Spinal cord (tissue), 10 donors: Measurements from ENCODE around the gene PLA2G1B. TPM values are rescaled to one million over a fixed set of nuclear protein-coding genes. Genes with fewer than 3 reads are reported as not detected.

Source experiments
- DNase-seq, 6 donors: peaks; one replicate each; pipeline versions ENCODE4 v3.0.0 to v3.0.0-alpha.2; 2013 to 2015; ENCODE audit warnings: low spot score in 6 of 6, low read depth in 4 of 6
- H3K27ac ChIP-seq: one replicate; pipeline ENCODE4 v1.5.1; 2013; ENCODE audit warnings: low read depth, low read length, control low read depth
- H3K27me3 ChIP-seq: one replicate; pipeline ENCODE4 v1.6.1; 2013; ENCODE audit warnings: low read length; ENCODE audit not compliant: control insufficient read depth, insufficient read depth
- H3K36me3 ChIP-seq: one replicate; pipeline ENCODE4 v1.6.1; 2013; ENCODE audit warnings: low read length; ENCODE audit not compliant: control insufficient read depth, insufficient read depth
- H3K4me1 ChIP-seq: one replicate; pipeline ENCODE4 v1.6.1; 2013; ENCODE audit warnings: low read length; ENCODE audit not compliant: control insufficient read depth, insufficient read depth
- H3K4me3 ChIP-seq: one replicate; pipeline ENCODE4 v1.5.1; 2013; ENCODE audit warnings: low read depth, low read length, control low read depth
- H3K9me3 ChIP-seq: one replicate; pipeline ENCODE4 v1.6.1; 2013; ENCODE audit warnings: low read length; ENCODE audit not compliant: control insufficient read depth, insufficient read depth
- WGBS: methylation state at CpG from one replicate; pipeline ENCODE4 v1.1.5; 2013; ENCODE audit warnings: missing lambda C conversion rate; ENCODE audit not compliant: insufficient coverage; 5-methylcytosine and 5-hydroxymethylcytosine counted together
- polyA plus RNA-seq, 2 donors: library from polyadenylated mRNA; unstranded; fragments of 120-200 nt; gene quantifications; one replicate each; pipeline ENCODE4 v1.2.1, GENCODE V29; 2013; ENCODE audit not compliant: insufficient read length in 2 of 2
- total RNA-seq, 2 donors: library from RNA; depleted of rRNA in 1 of 2; stranded (reverse); fragments of 120-200 nt in 1 of 2; fragments of >200 nt in 1 of 2; gene quantifications; one replicate each; pipeline versions ENCODE4 v1.2.3 to v1.2.4, GENCODE V29; 2013 to 2014
- donor health status: healthy.

Gene PLA2G1B
- total and polyA plus RNA-seq, 4 donors: 0.59 to 0.72 TPM; not detected in 2

GRCh38 chr12:120367924-120368788 lies 40.6 kb upstream of the PLA2G1B start:
- DNase-seq: peak in 2 of 6 donors; percentile 64 to 73
- H3K36me3 ChIP-seq: peaks cover 20% of the 10 kb centered on the region
- H3K27me3 ChIP-seq: peaks cover 8% of the 10 kb centered on the region
- peak overlapping the region; percentile 42 for H3K4me3 ChIP-seq
- WGBS: under 1% methylated on average over 81 of the region's 86 CpGs
- H3K27ac ChIP-seq: peak overlapping the region; percentile 87
- H3K4me1 ChIP-seq: peaks cover 61% of the 10 kb centered on the region
- no peaks in the 10 kb centered on the region for H3K9me3 ChIP-seq

- no peaks in the 10 kb centered on the region for H3K9me3 ChIP-seq
- DNase-seq: peak in 2 of 6 donors; percentile 80 to 87
- peaks cover 68% of the 10 kb centered on the region for H3K4me1 ChIP-seq
- peaks cover 28% of the 10 kb centered on the region for H3K36me3 ChIP-seq
- peak overlapping the region; percentile 42 for H3K4me3 ChIP-seq
- peak overlapping the region; percentile 87 for H3K27ac ChIP-seq
- WGBS: 7% methylated on average over 6 of the region's 10 CpGs
- peaks cover 8% of the 10 kb centered on the region for H3K27me3 ChIP-seq
These were observed 39.8 kb upstream of the PLA2G1B start for GRCh38 chr12:120367233-120367923.

- Histone ChIP-seq H3K4me1 (peaks cover 74% of the 10 kb centered on the region), H3K4me3 (peak overlapping the region; percentile 42), H3K27me3 (peaks cover 8% of the 10 kb centered on the region), H3K27ac (peak overlapping the region; percentile 87), H3K9me3 (no peaks in the 10 kb centered on the region), H3K36me3 (peaks cover 33% of the 10 kb centered on the region)
- DNase-seq: peak in 2 of 6 donors; percentile 38 to 55
- 22% methylated on average over 7 of the region's 7 CpGs for WGBS
These were observed 39.3 kb upstream of the PLA2G1B start for GRCh38 chr12:120366845-120367232.

GRCh38 chr12:120366341-120366705 lies 38.7 kb upstream of the PLA2G1B start:
- DNase-seq: no peak
- Histone ChIP-seq H3K27me3 (peaks cover 8% of the 10 kb centered on the region), H3K36me3 (peaks cover 34% of the 10 kb centered on the region), H3K4me1 (peaks cover 79% of the 10 kb centered on the region), H3K4me3 (no peak overlapping the region), H3K9me3 (no peaks in the 10 kb centered on the region), H3K27ac (peak overlapping the region; percentile 87)
- WGBS: 14% methylated on average over 7 of the region's 7 CpGs

- H3K27ac ChIP-seq: peak overlapping the region; percentile 36
- H3K4me1 ChIP-seq: peaks cover 84% of the 10 kb centered on the region
- no peaks in the 10 kb centered on the region for H3K9me3 ChIP-seq
- no peak overlapping the region for H3K4me3 ChIP-seq
- H3K27me3 ChIP-seq: peaks cover 8% of the 10 kb centered on the region
- WGBS: 31% methylated on average over 12 of the region's 13 CpGs
- peaks cover 37% of the 10 kb centered on the region for H3K36me3 ChIP-seq
- peak in 2 of 6 donors; percentile 52 to 68 for DNase-seq
These were observed 38.2 kb upstream of the PLA2G1B start for GRCh38 chr12:120365675-120366340.

- H3K36me3 ChIP-seq: peaks cover 49% of the 10 kb centered on the region
- no peak overlapping the region for H3K27ac ChIP-seq
- DNase-seq: no peak
- no peak overlapping the region for H3K4me3 ChIP-seq
- 29% methylated on average over 2 of the region's 6 CpGs for WGBS
- peaks cover under 1% of the 10 kb centered on the region for H3K27me3 ChIP-seq
- no peaks in the 10 kb centered on the region for H3K9me3 ChIP-seq
- peaks cover 80% of the 10 kb centered on the region for H3K4me1 ChIP-seq
These were observed 36.9 kb upstream of the PLA2G1B start for GRCh38 chr12:120364487-120364886.

GRCh38 chr12:120363274-120363855 lies 35.8 kb upstream of the PLA2G1B start:
- Histone ChIP-seq H3K27me3 (no peaks in the 10 kb centered on the region), H3K36me3 (peaks cover 60% of the 10 kb centered on the region), H3K4me1 (peaks cover 82% of the 10 kb centered on the region), H3K27ac (peak overlapping the region; percentile 19), H3K9me3 (no peaks in the 10 kb centered on the region), H3K4me3 (no peak overlapping the region)
- DNase-seq: peak in 2 of 6 donors; percentile 22 to 64
- WGBS: 31% methylated on average over 9 of the region's 9 CpGs

- no peaks in the 10 kb centered on the region for H3K9me3 ChIP-seq
- peaks cover 65% of the 10 kb centered on the region for H3K36me3 ChIP-seq
- peak in 2 of 6 donors; percentile 40 to 41 for DNase-seq
- 11% methylated on average over 6 of the region's 14 CpGs for WGBS
- H3K4me1 ChIP-seq: peaks cover 79% of the 10 kb centered on the region
- no peak overlapping the region for H3K4me3 ChIP-seq
- peak overlapping the region; percentile 93 for H3K27ac ChIP-seq
- H3K27me3 ChIP-seq: no peaks in the 10 kb centered on the region
These were observed 35.1 kb upstream of the PLA2G1B start for GRCh38 chr12:120362516-120363273.
